ENCODE results near the gene NFIX. TPM values are rescaled to one million over a fixed set of nuclear protein-coding genes. Genes with fewer than 3 reads are reported as not detected.

Gene NFIX
- total and polyA plus RNA-seq, 2 donors (not counting 3 experiments of a cell fraction or from before 2014, with no cell fraction given): 9.8 to 37.7 TPM

DNA sequence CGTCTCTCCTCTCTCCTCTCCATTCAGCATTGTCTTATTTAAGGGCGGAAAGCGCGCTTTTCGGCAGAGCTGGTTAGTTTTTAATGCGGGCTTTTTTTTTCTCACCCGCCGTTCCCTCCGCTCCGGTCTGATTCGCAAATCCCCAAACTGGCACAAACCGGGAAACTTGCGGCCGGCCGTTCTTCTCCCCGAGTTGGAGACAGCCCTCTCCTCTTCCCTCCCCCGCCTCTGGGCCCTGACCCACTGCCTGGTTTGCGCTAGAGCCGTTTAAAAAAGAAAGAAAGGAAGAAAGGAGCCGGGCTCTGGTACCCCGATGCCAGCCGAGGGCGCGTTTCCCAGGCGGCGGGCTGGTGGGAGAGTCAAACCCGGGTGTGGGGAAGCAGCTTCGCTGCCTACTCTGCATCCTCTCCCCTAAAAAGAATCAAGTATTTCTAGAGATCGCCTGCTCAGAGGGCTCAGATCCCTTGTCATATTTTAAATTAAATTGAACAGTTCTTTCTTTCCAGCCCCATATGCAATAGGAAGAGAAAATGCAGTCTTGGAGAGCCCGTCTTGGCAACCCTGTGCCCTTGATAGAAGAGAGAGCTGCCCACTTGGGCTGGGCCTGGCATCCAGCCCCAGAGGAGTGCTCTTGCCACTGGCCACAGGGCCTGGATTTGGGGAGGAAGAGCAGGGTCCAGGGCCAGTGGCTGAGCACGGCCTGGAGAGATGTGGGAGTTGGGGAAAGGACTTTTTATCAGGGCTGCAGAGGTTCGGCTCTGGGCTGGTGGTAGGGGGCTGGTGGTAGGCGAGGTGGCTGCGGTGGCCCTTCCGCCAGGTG is 19.0 kb downstream of the NFIX start:
- Histone ChIP-seq H3K4me3 (replicated peaks in 1 of 3; ENCODE audit: insufficient read depth in 1 of 3, low read depth in 1 of 3, low read length in 3 of 3) (no peak overlapping the region), H3K27me3 (ENCODE audit: control insufficient read depth in 2 of 2, insufficient read depth in 2 of 2, low read length in 2 of 2) (peaks cover 0 to 12% of the 10 kb centered on the region in 2 experiments), H3K4me1 (ENCODE audit: control insufficient read depth, extremely low read depth, insufficient read depth, low read length) (peaks cover 8% of the 10 kb centered on the region), H4K20me1 (replicated peaks; ENCODE audit: control insufficient read depth, extremely low read depth, insufficient read depth, low read length) (no peaks in the 10 kb centered on the region), H3K9ac (replicated peaks; ENCODE audit: extremely low read depth, insufficient read depth, low read length) (no peak overlapping the region), H3K9me1 (replicated peaks; ENCODE audit: control insufficient read depth, extremely low read depth, insufficient read depth, low read length) (no peaks in the 10 kb centered on the region), H3K9me3 (replicated peaks; ENCODE audit: control insufficient read depth, insufficient read depth, low read length) (no peaks in the 10 kb centered on the region), H2AFZ (ENCODE audit: low read depth, low read length) (no peak overlapping the region), H3K27ac (ENCODE audit: insufficient read depth, low read depth, low read length) (no peak overlapping the region), H3K79me2 (ENCODE audit: control insufficient read depth, insufficient read depth, low read length) (no peaks in the 10 kb centered on the region), H3K36me3 (ENCODE audit: control insufficient read depth in 2 of 2, extremely low read depth in 1 of 2, insufficient read depth in 2 of 2, low read length in 2 of 2) (no peaks in the 10 kb centered on the region), H3K4me2 (ENCODE audit: insufficient read depth, low read length) (no peak overlapping the region)
- DNase-seq (ENCODE audit: low read depth, low spot score) (no peak), FAIRE-seq (no peak)
- TF ChIP-seq EZH2 (IDR thresholded peaks at IDR 0.05; ENCODE audit: borderline replicate concordance, low read depth, low read length, severe bottlenecking): no peak
- TF ChIP-seq MYC (IDR thresholded peaks at IDR 0.05; ENCODE audit: low read depth, low read length): no peak
- TF ChIP-seq POLR2A (IDR thresholded peaks at IDR 0.05; ENCODE audit: low read depth, low read length): no peak
- no peak for TF ChIP-seq GATA2 (IDR thresholded peaks at IDR 0.05; ENCODE audit: insufficient read depth, insufficient read length, low read depth, low read length)
- TF ChIP-seq FOS (IDR thresholded peaks at IDR 0.05; ENCODE audit: borderline replicate concordance, insufficient read depth, low read length): no peak
- TF ChIP-seq POLR2AphosphoS5 (IDR thresholded peaks at IDR 0.05; ENCODE audit: insufficient read depth, low read depth, low read length): no peak
- TF ChIP-seq, protein P1, sequence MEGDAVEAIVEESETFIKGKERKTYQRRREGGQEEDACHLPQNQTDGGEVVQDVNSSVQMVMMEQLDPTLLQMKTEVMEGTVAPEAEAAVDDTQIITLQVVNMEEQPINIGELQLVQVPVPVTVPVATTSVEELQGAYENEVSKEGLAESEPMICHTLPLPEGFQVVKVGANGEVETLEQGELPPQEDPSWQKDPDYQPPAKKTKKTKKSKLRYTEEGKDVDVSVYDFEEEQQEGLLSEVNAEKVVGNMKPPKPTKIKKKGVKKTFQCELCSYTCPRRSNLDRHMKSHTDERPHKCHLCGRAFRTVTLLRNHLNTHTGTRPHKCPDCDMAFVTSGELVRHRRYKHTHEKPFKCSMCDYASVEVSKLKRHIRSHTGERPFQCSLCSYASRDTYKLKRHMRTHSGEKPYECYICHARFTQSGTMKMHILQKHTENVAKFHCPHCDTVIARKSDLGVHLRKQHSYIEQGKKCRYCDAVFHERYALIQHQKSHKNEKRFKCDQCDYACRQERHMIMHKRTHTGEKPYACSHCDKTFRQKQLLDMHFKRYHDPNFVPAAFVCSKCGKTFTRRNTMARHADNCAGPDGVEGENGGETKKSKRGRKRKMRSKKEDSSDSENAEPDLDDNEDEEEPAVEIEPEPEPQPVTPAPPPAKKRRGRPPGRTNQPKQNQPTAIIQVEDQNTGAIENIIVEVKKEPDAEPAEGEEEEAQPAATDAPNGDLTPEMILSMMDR (IDR thresholded peaks at IDR 0.05; ENCODE audit: extremely low read depth in 1 of 2, insufficient read depth in 1 of 2, low read depth in 1 of 2, low read length in 2 of 2): no peak
- no peak for TF ChIP-seq JUN (IDR thresholded peaks at IDR 0.05; ENCODE audit: borderline replicate concordance, insufficient read depth, insufficient read length, low read depth)
- TF ChIP-seq, protein P2, sequence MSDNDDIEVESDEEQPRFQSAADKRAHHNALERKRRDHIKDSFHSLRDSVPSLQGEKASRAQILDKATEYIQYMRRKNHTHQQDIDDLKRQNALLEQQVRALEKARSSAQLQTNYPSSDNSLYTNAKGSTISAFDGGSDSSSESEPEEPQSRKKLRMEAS (IDR thresholded peaks at IDR 0.05; ENCODE audit: insufficient read depth, insufficient read length): no peak
- POLR2A ChIA-PET: no interaction called here
- CTCF ChIA-PET: interaction anchor here (0.9 to 2.3 kb wide), 7 partner anchors 8 to 80 kb away, joined by 3 to 8 read pairs (median 4); no protein-coding TSS in a partner anchor
- no TSS peak for BruUV-seq (replicated peaks)
- dilution Hi-C loops (cut with MboI; ENCODE audit: extremely low pct_ligation_motif_present, low sequenced_read_pairs): no loop called here
- intact Hi-C loops (cut with micrococcal nuclease): no loop called here

Data from endothelial cell of umbilical vein (primary cell).